HuH-7 (cell line): Measurements from ENCODE around the gene MXRA7.
A peak's percentile ranks its signal among the peaks of the same experiment; 100 is the strongest.

ENCODE experiments used
- DNase-seq: peaks from one replicate; pipeline ENCODE4 v3.0.0; 2011; ENCODE audit warnings: low spot score

Gene MXRA7

GRCh38 chr17:76677406-76677805 is 33.4 kb downstream of the MXRA7 start:
- DNase-seq: no peak

GRCh38 chr17:76676629-76677028 is 34.1 kb downstream of the MXRA7 start:
- no peak for DNase-seq

DNA sequence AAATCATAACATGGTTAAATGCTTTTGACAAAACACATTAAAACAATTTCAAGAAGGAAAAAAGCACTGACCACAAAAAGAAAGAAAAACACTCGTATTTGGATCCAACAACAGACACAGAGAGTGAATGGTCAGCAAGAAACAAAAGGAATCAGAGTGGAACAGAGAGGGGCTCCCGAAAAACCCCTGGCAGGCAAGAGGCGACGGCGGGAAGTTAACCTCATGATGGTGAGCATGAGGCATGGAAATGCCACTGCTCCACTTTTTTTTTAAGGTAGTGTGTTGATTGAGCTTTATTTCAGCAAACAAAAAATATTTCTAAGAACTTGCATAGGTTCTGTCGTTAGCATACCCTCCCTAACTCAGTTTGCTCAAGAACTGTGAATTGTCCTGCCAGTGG is 35.1 kb downstream of the MXRA7 start:
- no peak for DNase-seq

- DNase-seq: no peak
These were observed 36.2 kb downstream of the MXRA7 start for GRCh38 chr17:76674600-76674999.

GRCh38 chr17:76673729-76674128 is 37.0 kb downstream of the MXRA7 start:
- no peak for DNase-seq

GRCh38 chr17:76672892-76673291 is 37.9 kb downstream of the MXRA7 start:
- no peak for DNase-seq

- DNase-seq: no peak
These were observed 38.4 kb downstream of the MXRA7 start for GRCh38 chr17:76672270-76672851.

DNA sequence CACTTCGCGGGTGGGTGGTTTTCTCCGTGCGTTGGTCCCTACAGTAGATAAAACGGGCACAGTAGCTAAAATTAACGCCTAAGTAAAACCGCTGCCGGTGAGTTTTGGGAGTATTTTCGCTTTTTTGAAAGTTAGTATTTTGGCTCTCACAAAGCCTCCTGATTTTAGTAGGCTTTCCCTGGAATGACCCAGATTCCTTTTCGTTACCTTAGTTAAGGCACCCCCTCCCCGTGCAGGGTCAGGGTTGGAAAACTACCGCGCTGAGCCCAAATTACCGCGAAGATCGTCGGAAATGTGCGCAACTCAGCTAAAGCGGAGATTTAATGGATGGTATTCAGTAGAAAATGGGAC is 38.9 kb downstream of the MXRA7 start:
- no peak for DNase-seq

- DNase-seq: peak; percentile 95
These were observed 39.4 kb downstream of the MXRA7 start for GRCh38 chr17:76671123-76671911.

DNA sequence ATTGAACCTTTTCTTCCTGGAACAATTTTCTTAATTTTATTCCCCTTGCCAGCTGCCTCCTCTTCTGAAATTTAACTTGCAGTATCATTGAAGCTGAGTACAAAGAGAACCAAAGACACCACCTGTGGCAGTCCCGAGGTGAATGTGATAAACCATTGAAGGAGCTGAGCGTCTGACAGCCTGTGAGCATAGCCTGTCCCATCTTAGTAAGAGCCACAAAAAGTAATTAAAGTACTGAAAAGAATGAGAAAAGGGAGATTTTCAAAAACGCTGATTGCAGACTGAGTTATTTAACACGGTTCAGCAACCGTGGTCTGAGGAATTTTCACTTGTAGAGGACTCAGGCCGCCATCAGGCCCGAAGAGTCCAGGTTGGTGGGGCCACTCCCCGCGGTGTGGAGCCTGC is 40.0 kb downstream of the MXRA7 start:
- no peak for DNase-seq

DNA sequence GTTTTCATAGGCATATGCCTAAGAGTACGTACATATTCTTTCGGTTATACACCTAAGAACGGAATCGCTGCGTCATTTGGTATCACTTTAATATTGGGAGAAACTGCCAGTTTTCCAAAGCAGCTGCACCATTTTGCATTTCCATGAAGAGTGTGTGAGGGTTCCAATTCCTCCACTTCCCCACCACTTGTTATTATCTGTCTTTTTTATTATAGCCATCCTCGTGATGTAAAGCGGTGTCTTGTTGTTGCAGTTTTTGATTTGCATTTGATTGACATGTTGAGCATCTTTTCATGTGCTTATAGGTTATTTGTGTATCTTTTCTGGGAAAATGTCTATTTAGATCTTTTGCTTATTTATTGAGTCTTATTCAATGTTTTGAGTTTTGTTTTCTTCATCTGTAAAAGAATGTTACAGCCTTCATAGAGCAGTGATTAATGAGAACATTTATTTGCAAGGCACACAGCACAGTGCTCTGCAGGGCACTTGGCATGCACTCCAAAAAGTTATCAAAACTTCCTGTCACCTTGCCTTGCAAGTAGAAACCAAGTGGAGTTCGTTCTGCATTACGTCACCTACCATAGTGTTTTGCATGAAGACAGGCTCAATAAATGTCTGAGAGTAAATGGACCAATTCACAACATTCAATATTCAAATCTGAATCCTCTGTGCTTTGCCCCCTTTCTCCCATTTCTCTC is 40.6 kb downstream of the MXRA7 start:
- DNase-seq: no peak

- no peak for DNase-seq
These were observed 42.8 kb downstream of the MXRA7 start for GRCh38 chr17:76667786-76668453.

DNA sequence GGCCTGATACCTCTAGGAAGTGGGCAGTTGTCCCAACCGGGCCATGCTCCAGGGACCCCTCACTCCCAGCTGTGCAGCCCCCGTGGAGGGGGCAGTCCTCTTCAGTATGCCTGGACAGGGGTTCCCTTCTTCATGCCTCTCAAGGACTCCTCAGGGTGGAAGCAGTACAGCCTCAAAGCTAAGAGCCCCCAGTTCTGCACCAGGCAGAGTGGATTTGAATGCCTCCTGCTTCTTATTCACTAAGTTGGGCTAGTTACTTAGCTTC is 43.3 kb downstream of the MXRA7 start:
- DNase-seq: no peak

- no peak for DNase-seq
These were observed 50.1 kb downstream of the MXRA7 start for GRCh38 chr17:76660656-76661042.

GRCh38 chr17:76659928-76660655 is 50.7 kb downstream of the MXRA7 start:
- no peak for DNase-seq

- no peak for DNase-seq
These were observed 52.5 kb downstream of the MXRA7 start for GRCh38 chr17:76658242-76658662.

- no peak for DNase-seq
These were observed 53.1 kb downstream of the MXRA7 start for GRCh38 chr17:76657505-76658241.

- no peak for DNase-seq
These were observed 56.4 kb downstream of the MXRA7 start for GRCh38 chr17:76654408-76654807.

DNA sequence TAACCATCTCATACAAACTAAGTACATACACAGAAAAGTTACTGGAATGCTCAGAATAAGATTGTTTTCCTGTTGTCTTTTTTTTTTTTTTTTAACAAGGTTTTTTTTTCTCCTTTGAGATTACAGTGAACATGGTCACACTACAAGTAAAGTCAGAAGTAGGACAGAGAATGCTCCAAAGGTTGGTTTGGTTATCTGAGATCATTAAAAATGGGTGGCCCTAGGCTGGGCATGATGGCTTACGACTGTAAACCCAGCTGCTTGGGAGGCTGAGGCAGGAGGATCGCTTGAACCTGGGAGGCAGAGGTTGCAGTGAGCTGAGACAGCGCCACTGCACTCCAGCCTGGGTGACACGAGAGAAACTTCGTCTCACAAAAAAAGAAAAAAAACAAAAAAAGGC is 60.3 kb downstream of the MXRA7 start:
- no peak for DNase-seq

DNA sequence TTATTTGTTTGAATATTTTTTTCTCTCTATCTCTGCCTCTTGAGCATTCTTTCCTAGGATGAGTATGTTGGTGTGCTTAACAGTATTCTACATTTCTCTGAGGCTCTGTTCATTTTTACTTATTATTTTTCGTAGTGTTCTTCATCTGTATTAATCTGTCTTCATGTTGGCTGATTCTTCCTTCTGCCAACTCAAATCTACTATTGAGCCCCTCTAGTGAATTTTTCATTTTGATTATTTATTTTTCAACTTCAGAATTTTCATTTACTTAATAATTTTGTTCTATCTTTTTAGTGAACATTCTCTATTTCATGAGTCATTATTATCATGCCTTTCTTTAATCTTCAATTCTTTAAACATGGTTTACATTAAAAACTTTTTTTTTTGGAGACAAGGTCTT is 64.1 kb downstream of the MXRA7 start:
- DNase-seq: no peak

DNA sequence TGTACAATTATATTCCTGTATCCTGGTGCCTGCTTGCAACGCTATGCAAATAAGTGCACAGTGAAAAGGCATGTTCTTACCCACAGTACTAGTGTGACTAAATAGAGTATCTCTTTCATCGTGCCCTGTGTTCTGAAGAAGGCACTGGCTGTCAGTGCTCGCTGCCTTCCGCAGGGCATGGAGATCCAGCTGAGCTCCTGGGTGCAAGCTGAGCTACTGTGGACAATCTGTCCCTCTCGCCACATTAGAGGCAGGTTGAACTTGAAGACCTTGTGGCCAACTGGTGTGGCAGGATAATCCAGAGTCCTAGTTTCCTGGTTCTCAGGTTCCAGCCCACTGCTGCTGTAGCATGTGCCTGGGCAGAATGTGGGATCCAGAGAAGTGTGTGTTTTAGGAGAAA is 65.3 kb downstream of the MXRA7 start:
- no peak for DNase-seq

DNA sequence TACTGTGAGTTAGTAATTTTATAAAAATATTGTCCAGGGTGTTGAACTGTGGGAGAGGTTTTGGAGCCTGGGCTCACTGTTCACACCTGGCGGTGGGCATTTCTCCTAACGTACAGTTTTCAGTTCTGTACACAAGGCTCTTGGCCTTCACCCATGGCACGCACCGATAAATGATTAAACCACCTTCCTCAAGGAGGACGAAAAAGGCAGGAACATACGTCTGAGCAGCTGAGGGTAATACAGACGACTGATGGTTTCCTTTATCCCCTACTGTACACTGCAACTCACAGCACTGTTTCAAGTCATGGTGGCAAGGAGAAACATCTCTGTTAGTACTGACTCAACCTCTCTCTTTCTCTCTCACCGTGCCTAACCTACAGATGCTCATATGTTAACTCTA is 65.8 kb downstream of the MXRA7 start:
- DNase-seq: no peak
